GM19043 (cell line): ENCODE results near the gene CFAP99.
A peak's percentile ranks its signal among the peaks of the same experiment; 100 is the strongest.

Source experiments
- ATAC-seq: cut with Tn5 transposase; IDR thresholded peaks from one replicate; pipeline ENCODE4 v1.9.1; 2021; ENCODE audit warnings: low read depth; ENCODE audit not compliant: unreplicated experiment

Gene CFAP99

DNA sequence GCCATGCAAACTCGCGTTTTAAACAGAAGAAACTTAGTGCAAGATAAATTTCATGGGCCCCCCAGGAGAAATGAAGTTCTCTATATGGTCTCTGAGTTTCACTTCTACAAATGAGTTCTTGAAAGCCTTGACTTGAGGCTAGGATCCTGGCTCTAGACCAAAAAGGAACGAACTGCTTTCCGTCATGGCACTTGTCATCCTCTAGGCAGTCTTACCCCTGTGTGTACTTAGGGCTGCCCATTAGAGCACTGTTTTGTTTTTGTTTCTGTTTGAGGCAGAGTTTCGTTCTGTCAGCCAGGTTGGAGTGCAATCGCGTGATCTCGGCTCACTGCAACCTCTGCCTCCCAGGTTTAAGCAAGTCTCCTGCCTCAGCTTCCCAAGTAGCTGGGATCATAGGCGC is 79.2 kb downstream of the CFAP99 start:
- peak; percentile 79 for ATAC-seq

DNA sequence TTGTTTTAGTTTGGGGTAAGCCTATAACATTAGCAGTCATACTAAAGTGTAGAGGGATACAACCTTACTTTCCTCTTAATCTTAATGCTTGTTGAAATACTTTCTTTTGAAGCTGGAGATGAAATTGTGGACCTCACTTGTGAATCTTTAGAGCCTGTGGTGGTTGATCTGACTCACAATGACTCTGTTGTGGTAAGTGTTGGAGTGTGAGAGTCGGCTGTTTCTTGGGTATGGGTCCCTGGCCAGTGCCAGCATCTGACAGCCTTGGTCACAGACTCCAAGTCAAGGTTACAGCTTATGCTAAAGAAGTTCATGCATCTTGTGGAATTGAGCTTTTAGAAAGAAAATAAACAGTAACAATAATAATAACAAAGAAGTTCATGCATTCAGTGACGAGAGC is 81.8 kb downstream of the CFAP99 start:
- no peak for ATAC-seq

DNA sequence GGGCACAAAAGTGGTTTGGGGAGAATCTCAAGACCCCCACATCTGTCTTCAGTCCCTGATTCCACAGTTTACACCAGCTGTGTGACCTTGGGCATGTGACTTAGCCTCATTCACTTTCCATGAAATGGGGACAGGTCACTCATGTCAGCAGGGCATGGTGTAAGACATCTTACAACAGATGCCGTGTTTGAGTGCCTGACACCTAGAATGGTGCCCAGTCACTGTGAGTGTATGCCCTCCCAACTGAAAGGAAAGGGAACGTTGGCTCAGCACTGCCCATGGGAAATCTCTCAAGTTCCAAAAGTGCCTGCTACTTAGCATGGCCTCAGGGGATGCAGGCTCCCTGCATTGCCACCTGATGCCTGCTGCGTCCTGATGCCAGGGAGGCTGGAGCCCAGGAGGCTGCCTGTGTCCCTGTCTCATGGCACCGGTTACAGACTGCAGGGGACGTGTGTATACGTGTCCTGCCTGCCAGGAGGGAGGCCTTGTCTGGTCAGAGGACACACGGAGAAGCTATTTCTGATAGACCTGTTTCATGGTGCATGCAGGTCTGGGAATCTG is 82.4 kb downstream of the CFAP99 start:
- no peak for ATAC-seq

DNA sequence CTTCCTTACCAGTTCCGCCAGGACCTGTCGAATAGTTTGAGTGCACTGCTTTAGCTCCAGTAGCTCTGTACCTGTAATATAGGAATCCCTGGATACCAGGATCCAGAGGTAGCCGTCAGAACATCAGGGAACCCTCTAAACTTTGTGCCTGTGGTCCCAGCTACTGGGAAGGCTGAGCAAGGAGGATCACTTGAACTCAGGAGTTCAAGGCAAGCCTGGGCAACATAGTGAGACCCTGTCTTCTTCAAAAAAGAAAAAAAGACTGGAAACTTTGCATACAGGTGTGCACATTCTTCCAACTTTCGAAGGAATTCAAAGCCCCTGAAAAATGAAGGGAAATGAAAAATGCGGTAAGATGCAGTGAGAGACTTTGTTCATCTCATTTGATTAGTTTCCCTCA is 85.1 kb downstream of the CFAP99 start:
- no peak for ATAC-seq

DNA sequence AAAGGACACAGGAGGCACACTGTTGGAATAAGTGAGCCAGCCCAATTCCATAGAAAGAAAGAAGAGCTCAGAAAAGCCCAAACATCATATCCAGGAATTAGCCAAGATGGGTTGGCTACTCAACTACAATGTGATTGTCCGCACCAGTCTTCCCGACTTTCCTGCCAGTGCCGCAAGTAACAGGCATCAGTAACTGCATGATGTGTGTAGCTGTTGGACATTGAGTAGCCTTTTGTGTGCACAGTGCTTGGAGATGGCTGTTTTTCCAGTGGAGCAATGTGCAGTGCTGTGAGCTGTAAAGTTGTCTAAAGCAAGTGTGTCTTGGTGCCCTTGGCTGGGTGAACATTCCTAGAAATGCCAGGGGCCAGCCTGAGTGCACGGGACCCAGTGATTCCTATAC is 88.5 kb downstream of the CFAP99 start:
- ATAC-seq = no peak

DNA sequence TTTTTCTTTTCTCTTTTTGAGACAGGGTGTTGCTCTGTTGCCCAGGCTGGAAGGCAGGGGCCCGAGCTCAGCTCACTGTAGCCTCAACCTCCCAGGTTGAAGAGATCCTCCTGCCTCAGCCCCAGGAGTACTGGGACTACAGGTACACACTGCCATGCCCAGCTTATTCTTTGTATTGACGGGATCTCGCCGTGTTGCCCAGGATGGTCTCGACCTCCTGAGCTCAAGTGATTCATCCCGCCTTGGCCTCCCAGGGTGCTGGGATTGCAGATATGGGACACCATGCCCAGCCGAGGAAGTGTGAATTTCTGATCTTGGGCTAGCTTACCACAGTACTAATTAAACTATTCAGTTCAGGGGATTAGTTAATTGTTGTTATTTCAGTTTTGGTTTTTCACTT is 89.1 kb downstream of the CFAP99 start:
- no peak for ATAC-seq

DNA sequence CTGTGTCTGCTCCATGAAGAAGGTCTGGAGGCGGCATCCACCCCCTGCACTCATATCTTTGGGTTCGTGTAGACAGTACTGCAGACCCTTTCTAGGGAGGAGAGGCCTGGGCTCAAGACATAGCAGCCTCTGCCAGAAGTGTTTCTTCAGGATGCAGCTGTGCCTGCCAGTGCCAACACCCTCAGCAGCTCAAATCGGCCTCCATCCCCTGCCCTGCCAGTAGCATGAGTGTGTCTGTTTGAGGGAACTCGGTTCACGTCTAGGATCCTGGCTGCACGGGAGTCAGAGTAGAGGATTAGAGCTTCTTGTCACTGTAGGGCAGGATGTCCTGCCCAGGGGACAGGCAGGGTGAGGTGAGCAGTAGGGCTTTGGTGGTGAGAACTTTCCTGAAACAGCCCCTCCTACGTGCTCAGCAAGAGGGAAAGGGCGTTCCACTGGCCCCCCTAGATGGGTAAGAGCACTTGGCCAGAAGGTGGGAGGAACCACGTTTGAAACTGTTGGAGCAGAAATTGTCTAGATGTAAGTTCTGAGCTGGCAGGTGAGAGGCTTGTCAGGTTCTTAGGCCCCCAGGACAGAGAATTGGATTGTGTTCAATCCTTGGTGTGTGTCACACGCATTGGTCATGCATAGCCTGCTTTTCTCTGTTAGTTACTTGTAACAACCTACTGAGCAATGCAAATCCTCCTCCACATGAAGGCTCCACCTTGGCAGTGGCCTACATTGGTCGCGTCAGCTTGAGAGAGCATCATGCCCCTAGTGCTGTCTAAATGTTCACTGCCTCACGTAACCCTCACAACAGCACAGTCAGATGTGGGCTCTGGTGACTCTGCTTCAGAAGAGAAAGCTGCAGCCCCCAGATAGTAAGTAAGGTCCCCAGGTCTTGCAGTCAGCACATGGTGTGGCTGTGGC is 91.8 kb downstream of the CFAP99 start:
- no peak for ATAC-seq

DNA sequence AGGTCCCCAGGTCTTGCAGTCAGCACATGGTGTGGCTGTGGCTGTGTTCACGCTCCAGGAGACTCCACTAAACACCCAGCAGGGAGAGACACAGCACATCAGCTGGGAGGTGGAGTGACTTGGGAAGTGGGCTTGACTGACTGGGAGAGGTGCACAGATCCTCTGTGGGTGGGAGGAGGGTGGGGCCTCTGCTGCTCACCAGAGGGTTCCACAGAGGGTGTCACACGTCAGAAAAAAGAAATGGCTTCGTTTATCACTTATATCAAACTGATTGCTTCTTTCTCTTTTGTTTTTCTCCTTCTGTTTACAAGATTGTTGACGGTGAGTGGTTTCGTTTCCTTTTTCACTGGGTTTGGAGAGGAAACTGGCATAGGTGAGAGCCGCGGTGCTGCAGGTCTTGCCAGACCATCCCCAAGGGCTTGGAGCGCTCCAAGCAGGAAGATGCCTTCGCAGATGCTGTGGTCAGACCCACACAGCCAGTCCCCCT is 92.9 kb downstream of the CFAP99 start:
- no peak for ATAC-seq
